ENCODE data around the gene CCDC159.

CCDC159 gene

DNA sequence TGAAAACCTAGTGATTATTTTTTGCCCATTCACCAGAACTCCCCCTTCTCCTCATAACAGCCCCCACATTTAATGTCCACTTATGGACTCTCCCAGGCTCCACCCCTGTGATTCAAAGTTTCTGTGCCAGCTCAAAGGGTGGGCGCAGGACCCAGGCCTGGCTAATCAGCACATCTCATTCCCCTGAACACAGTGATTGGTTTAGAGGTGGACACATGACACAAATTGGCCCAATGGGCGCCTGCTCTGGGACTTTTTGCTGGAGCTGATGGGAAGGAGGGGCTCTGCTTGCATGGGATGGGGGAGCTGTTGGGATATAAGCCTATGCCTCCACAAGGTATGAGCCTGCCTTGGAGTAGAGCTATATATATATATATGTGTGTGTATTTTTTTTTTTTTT is 44.0 kb downstream of the CCDC159 start:
- no peak for DNase-seq (ENCODE audit: extremely low spot score)
- ChIA-PET CTCF (interaction anchor here (1.0 to 3.6 kb wide), 5 partner anchors 8 to 44 kb away, joined by 3 to 22 read pairs (median 5); partner anchors contain the start of genes ODAD3 and RGL3), POLR2A (no interaction called here)
- TF ChIP-seq CTCF (IDR thresholded peaks at IDR 0.05; ENCODE audit: control extremely low read depth, extremely low read depth, low read depth, missing control alignments), result no peak

- DNase-seq (ENCODE audit: extremely low spot score), result no peak
- no peak for TF ChIP-seq CTCF (IDR thresholded peaks at IDR 0.05; ENCODE audit: control extremely low read depth, extremely low read depth, low read depth, missing control alignments)
- ChIA-PET POLR2A (interaction anchor here (0.5 kb wide), 1 partner anchor 179 kb away, joined by 3 read pairs; no protein-coding TSS in a partner anchor), CTCF (interaction anchor here (1.0 to 3.6 kb wide), 5 partner anchors 9 to 44 kb away, joined by 3 to 22 read pairs (median 5); partner anchors contain the start of genes ODAD3 and RGL3)
These were observed 44.8 kb downstream of the CCDC159 start for GRCh38 chr19:11390933-11391680.

DNA sequence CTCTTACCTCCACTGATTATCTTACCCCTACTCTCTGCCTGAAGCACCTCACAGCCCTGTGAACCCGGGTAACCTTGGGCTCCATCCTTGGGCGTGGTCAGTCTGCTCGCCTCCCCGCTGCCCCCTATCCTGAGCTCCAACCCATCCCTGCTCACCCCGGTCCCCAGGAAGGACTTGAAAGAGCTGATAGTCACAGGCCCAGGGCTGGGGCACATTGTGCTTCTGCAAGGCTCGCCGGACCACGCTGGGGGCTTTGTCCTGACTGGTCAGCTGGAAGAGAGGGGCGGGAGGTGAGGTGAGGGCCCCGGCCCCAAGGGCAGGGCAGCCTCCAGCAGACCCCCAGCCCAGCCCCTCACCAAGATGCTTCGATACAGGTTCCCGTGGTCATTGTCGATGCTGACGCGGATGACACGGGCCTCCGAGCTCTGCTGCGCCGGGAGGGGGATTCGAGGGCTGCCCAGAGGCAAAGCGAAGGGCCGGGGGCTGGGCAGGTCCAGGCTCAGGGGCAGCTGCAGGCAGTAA is 50.8 kb downstream of the CCDC159 start:
- CTCF ChIA-PET, result no interaction called here
- DNase-seq (ENCODE audit: extremely low spot score), result peak; percentile 10
- no peak for TF ChIP-seq CTCF (IDR thresholded peaks at IDR 0.05; ENCODE audit: control extremely low read depth, extremely low read depth, low read depth, missing control alignments)
- POLR2A ChIA-PET, result no interaction called here

- no peak for TF ChIP-seq CTCF (IDR thresholded peaks at IDR 0.05; ENCODE audit: control extremely low read depth, extremely low read depth, low read depth, missing control alignments)
- ChIA-PET CTCF (interaction anchor here (1.5 to 2.8 kb wide), 2 partner anchors 9 to 18 kb away, joined by 5 to 12 read pairs; no protein-coding TSS in a partner anchor), POLR2A (no interaction called here)
- peak; percentile 15 for DNase-seq (ENCODE audit: extremely low spot score)
These were observed 53.3 kb downstream of the CCDC159 start for GRCh38 chr19:11399667-11400066.

- no peak for TF ChIP-seq CTCF (IDR thresholded peaks at IDR 0.05; ENCODE audit: control extremely low read depth, extremely low read depth, low read depth, missing control alignments)
- ChIA-PET CTCF (interaction anchor here (1.2 to 1.5 kb wide), 3 partner anchors 10 to 15 kb away, joined by 3 to 5 read pairs (median 4); no protein-coding TSS in a partner anchor), POLR2A (interaction anchor here (0.6 kb wide), 1 partner anchor 530 kb away, joined by 3 read pairs; no protein-coding TSS in a partner anchor)
- DNase-seq (ENCODE audit: extremely low spot score), result no peak
These were observed 54.5 kb downstream of the CCDC159 start for GRCh38 chr19:11400798-11401197.

DNA sequence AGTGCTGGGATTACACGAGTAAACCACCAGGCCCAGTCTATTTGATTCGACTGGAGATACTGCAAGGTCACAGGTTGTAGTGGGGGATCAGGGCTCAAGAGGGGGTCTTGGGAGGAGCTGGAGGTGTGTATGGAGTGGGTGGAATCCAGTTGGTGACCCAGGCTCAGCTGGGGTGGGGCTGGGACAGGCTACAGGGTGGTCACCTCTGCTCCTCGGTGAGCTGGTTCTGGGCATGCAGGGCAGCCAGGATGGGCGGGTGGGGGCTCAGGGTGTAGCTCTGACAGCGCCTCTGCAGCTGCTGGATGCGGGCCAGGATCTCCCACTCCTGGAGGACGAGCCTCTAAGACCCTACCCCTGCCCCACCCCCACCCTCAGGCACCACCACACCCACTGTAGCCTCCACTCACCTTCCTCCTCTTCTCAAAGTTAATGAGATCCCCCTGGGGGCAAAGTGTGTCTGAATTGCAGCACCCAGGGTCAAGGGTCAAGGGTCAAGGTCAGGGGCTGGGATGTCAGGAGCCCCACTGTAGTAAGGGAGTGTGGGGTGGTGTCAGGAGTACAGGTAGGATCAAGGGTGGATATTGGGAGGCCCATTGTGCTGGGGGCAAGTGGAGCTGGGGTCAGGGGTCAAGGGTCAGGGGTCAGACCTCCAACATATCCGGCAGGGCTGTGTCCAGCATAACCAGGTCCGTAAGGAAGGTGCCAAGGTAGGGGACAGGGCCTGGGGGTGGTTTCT is 55.7 kb downstream of the CCDC159 start:
- POLR2A ChIA-PET, result interaction anchor here (0.6 kb wide), 1 partner anchor 33 kb away, joined by 3 read pairs; the partner anchor contains the start of gene ODAD3
- TF ChIP-seq CTCF (IDR thresholded peaks at IDR 0.05; ENCODE audit: control extremely low read depth, extremely low read depth, low read depth, missing control alignments), result no peak
- CTCF ChIA-PET, result interaction anchor here (1.2 to 2.9 kb wide), 3 partner anchors 9 to 21 kb away, joined by 3 to 10 read pairs (median 4); no protein-coding TSS in a partner anchor
- DNase-seq (ENCODE audit: extremely low spot score), result no peak
